H9 (cell line): ENCODE measurements around the gene C6orf120. TPM values are rescaled to one million over a fixed set of nuclear protein-coding genes. Genes with fewer than 3 reads are reported as not detected.

Experiments used
- DNase-seq: peaks from one replicate; pipeline ENCODE4 v3.0.0-alpha.2; 2017
- H2AFZ ChIP-seq: one replicate; pipeline ENCODE4 v1.6.1; 2013; ENCODE audit warnings: mild to moderate bottlenecking, low read length, control low read depth, moderate library complexity
- H2AK5ac ChIP-seq: 2 replicates; pipeline ENCODE4 v1.6.1; 2013; ENCODE audit warnings: low read length, control low read depth, mixed read lengths; ENCODE audit not compliant: insufficient read length
- H2BK120ac ChIP-seq: one replicate; pipeline ENCODE4 v1.6.1; 2013; ENCODE audit warnings: low read depth, mild to moderate bottlenecking, low read length, control low read depth, inconsistent platforms; ENCODE audit not compliant: poor library complexity, severe bottlenecking
- H2BK12ac ChIP-seq: 2 replicates; pipeline ENCODE4 v1.6.1; 2013; ENCODE audit warnings: low read length, control low read depth, mixed read lengths, low read depth; ENCODE audit not compliant: insufficient read length
- H2BK15ac ChIP-seq: 2 replicates; pipeline ENCODE4 v1.6.1; 2013; ENCODE audit warnings: low read depth, low read length, control low read depth
- H2BK20ac ChIP-seq: one replicate; pipeline ENCODE4 v1.6.1; 2013; ENCODE audit warnings: low read depth, mild to moderate bottlenecking, low read length, control low read depth, inconsistent platforms; ENCODE audit not compliant: poor library complexity, severe bottlenecking
- H2BK5ac ChIP-seq: 2 replicates; pipeline ENCODE4 v1.6.1; 2013; ENCODE audit warnings: low read length, control low read depth, mixed read lengths; ENCODE audit not compliant: insufficient read length
- H3K14ac ChIP-seq: 2 replicates; pipeline ENCODE4 v1.6.1; 2013; ENCODE audit warnings: low read length, control low read depth; ENCODE audit not compliant: insufficient read depth
- H3K18ac ChIP-seq: 2 replicates; pipeline ENCODE4 v1.6.1; 2013; ENCODE audit warnings: low read depth, mild to moderate bottlenecking, mixed read lengths, low read length, control low read depth; ENCODE audit not compliant: insufficient read length
- H3K23ac ChIP-seq: 2 replicates; pipeline ENCODE4 v1.6.1; 2013; ENCODE audit warnings: low read length, control low read depth, mixed read lengths, low read depth; ENCODE audit not compliant: insufficient read length
- H3K23me2 ChIP-seq: 2 replicates; pipeline ENCODE4 v1.6.1; 2013; ENCODE audit warnings: low read depth, mild to moderate bottlenecking, mixed read lengths, low read length, control low read depth; ENCODE audit not compliant: insufficient read length, poor library complexity, severe bottlenecking
- H3K27ac ChIP-seq: 2 replicates; pipeline ENCODE4 v1.5.1; 2013; ENCODE audit warnings: low read length, control low read depth, mixed read lengths, low read depth; ENCODE audit not compliant: insufficient read length
- H3K27me3 ChIP-seq: 2 replicates; pipeline ENCODE4 v1.6.1; 2013; ENCODE audit warnings: low read length, control low read depth, inconsistent platforms; ENCODE audit not compliant: insufficient read depth
- H3K4ac ChIP-seq: 2 replicates; pipeline ENCODE4 v1.6.1; 2013; ENCODE audit warnings: low read depth, mild to moderate bottlenecking, control low read depth, inconsistent platforms, low read length, moderate library complexity
- H3K4me1 ChIP-seq: 2 replicates; pipeline ENCODE4 v1.6.1; 2013; ENCODE audit warnings: low read length, control low read depth, inconsistent platforms; ENCODE audit not compliant: insufficient read depth
- H3K4me2 ChIP-seq: 2 replicates; pipeline ENCODE4 v1.6.1; 2013; ENCODE audit warnings: low read length, control low read depth, mixed read lengths; ENCODE audit not compliant: insufficient read length, insufficient read depth
- H3K56ac ChIP-seq: 2 replicates; pipeline ENCODE4 v1.6.1; 2013; ENCODE audit warnings: low read depth, mild to moderate bottlenecking, mixed read lengths, low read length, control low read depth; ENCODE audit not compliant: insufficient read length
- H3K79me1 ChIP-seq: 2 replicates; pipeline ENCODE4 v1.6.1; 2013; ENCODE audit warnings: low read depth, mild to moderate bottlenecking, moderate library complexity, low read length, control low read depth, inconsistent platforms; ENCODE audit not compliant: insufficient read depth, poor library complexity, severe bottlenecking
- H3K79me2 ChIP-seq: 2 replicates; pipeline ENCODE4 v1.6.1; 2013; ENCODE audit warnings: low read length, control low read depth, inconsistent platforms; ENCODE audit not compliant: insufficient read depth
- H3K9ac ChIP-seq: 2 replicates; pipeline ENCODE4 v1.6.1; 2013; ENCODE audit warnings: low read length, control low read depth, mixed read lengths; ENCODE audit not compliant: insufficient read length; ENCODE audit errors: extremely low read depth
- H3K9me3 ChIP-seq: one replicate; pipeline ENCODE4 v1.6.1; 2013; ENCODE audit warnings: low read depth, low read length, inconsistent platforms; ENCODE audit not compliant: control insufficient read depth
- H3T11ph ChIP-seq: one replicate; pipeline ENCODE4 v1.6.1; 2013; ENCODE audit warnings: mild to moderate bottlenecking, low read length, control low read depth, inconsistent platforms
- H4K20me1 ChIP-seq: one replicate; pipeline ENCODE4 v1.6.1; 2013; ENCODE audit not compliant: control insufficient read depth, insufficient read length, insufficient read depth
- H4K5ac ChIP-seq: 2 replicates; pipeline ENCODE4 v1.6.1; 2013; ENCODE audit warnings: low read depth, mild to moderate bottlenecking, mixed read lengths, low read length, control low read depth; ENCODE audit not compliant: insufficient read length
- H4K8ac ChIP-seq: replicated peaks from 2 replicates; pipeline ENCODE4 v1.6.1; 2013; ENCODE audit warnings: low read length, control low read depth, mixed read lengths, low read depth; ENCODE audit not compliant: insufficient read length
- H4K91ac ChIP-seq: 2 replicates; pipeline ENCODE4 v1.6.1; 2013; ENCODE audit warnings: low read depth, mild to moderate bottlenecking, moderate library complexity, mixed read lengths, low read length, control low read depth; ENCODE audit not compliant: insufficient read length
- H3K27ac Mint-ChIP-seq, 3 experiments: 2 replicates in 2 of 3; 3 replicates in 1 of 3; pipeline ENCODE4 v1.8.0; 2020 to 2021; ENCODE audit warnings: mixed read lengths in 3 of 3, mild to moderate bottlenecking in 1 of 3, moderate library complexity in 1 of 3
- H3K27me3 Mint-ChIP-seq: 2 replicates; pipeline ENCODE4 v1.8.0; 2021; ENCODE audit warnings: low read depth, mild to moderate bottlenecking, moderate library complexity, mixed read lengths
- H3K36me3 Mint-ChIP-seq, 3 experiments: 2 replicates in 2 of 3; 3 replicates in 1 of 3; pipeline ENCODE4 v1.8.0; 2020 to 2021; ENCODE audit warnings: low read depth in 3 of 3, mixed read lengths in 3 of 3; ENCODE audit not compliant: insufficient read depth in 1 of 3
- H3K4me1 Mint-ChIP-seq, 2 experiments: 2 replicates each; pipeline ENCODE4 v1.8.0; 2020; ENCODE audit warnings: mixed read lengths in 2 of 2
- H3K4me3 Mint-ChIP-seq, 2 experiments: 2 replicates in 1 of 2; 3 replicates in 1 of 2; pipeline ENCODE4 v1.8.0; 2020 to 2021; ENCODE audit warnings: mild to moderate bottlenecking in 2 of 2, mixed read lengths in 2 of 2, moderate library complexity in 1 of 2
- H3K9me3 Mint-ChIP-seq, 2 experiments: 2 replicates in 1 of 2; 3 replicates in 1 of 2; pipeline ENCODE4 v1.8.0; 2020; ENCODE audit warnings: mild to moderate bottlenecking in 2 of 2, mixed read lengths in 2 of 2, moderate library complexity in 1 of 2
- WGBS: extraction: QIAGEN DNeasy Blood & Tissue Kit; methylation state at CpG from one replicate; pipeline ENCODE4 v1.1.7; 2013; ENCODE audit warnings: missing lambda C conversion rate, low lambda C conversion rate, mixed read lengths; ENCODE audit not compliant: insufficient read length; ENCODE audit errors: extremely low coverage; 5-methylcytosine and 5-hydroxymethylcytosine counted together
- total RNA-seq: library from RNA; stranded (reverse); gene quantifications from 2 replicates; pipeline ENCODE4 v1.2.1, GENCODE V29; 2021
- TF ChIP-seq, protein P1 (sequence below): fragments of 200-600 bp; sonication (generic); conservative IDR thresholded peaks from 3 replicates; pipeline ENCODE4 v1.8.0; 2021; ENCODE audit warnings: antibody characterized with exemption, mild to moderate bottlenecking

Gene C6orf120
- total RNA-seq, 1 experiment from 2014 or later = 23.2 TPM

DNA sequence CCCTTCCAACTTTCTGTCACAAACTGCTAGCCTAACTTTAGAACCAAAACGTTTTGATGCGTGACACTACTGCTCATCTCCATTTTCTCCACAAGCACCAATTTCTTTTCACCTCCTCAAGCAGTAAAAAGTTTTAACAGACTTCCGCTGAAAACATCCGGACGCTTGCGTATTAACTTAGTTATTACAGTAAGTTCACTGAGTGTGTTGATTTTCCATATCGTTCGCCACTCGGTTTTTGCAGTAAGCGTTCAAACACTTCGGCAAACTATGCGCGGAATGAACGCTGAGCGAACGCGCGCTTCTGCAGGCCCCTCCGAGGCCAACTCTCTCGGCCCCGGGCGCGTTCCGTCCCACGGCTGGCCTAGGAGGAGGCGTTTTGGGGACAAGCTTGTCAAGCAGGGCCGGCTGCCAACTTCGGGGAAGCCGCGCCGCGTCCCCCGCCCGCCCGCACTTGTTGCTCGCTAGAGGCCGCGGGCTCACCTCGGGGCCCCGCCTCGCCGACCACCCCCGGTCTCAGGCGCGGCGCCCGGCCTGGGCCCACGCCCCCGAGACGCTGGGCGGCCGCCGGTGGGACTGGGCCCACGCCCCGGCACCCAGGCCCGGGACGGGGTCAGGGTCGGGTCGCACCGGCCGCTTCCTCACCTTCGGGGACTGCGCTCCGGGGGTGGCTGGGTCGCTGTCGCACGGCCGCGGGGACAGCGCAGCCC, 21.4 kb downstream of the C6orf120 start:
- Histone ChIP-seq H3K79me1 (no peaks in the 10 kb centered on the region), H2BK5ac (no peak overlapping the region), H4K8ac (no peak overlapping the region), H4K91ac (no peak overlapping the region), H4K5ac (no peak overlapping the region), H3K4ac (no peak overlapping the region), H3K9me3 (no peaks in the 10 kb centered on the region), H3K23me2 (peaks cover 18% of the 10 kb centered on the region), H3K56ac (no peak overlapping the region), H3K4me2 (peak overlapping the region; percentile 98), H3K23ac (no peak overlapping the region), H2AK5ac (no peak overlapping the region), H3K79me2 (peaks cover 4% of the 10 kb centered on the region; the same call in 1 of the 2 replicates), H3K4me1 (no peaks in the 10 kb centered on the region; the same call in 1 of the 2 replicates), H3K9ac (peak overlapping the region; percentile 73), H2BK20ac (no peak overlapping the region), H3K27ac (no peak overlapping the region), H3K18ac (no peak overlapping the region), H3K14ac (peak overlapping the region; percentile 51), H2AFZ (no peak overlapping the region), H2BK15ac (no peak overlapping the region; the same call in 1 of the 2 replicates), H3K27me3 (no peaks in the 10 kb centered on the region), H2BK12ac (no peak overlapping the region), H3T11ph (no peak overlapping the region), H2BK120ac (no peak overlapping the region), H4K20me1 (no peaks in the 10 kb centered on the region)
- peak; percentile 53 for DNase-seq
- peak overlapping the region in 1 of 3 experiments; percentile 19; a peak in 2 of 7 replicates for H3K27ac Mint-ChIP-seq
- no CpG with 5 or more reads among the region's 70 CpGs for WGBS
- peaks cover 24 to 27% of the 10 kb centered on the region in 2 experiments for H3K4me1 Mint-ChIP-seq
- peaks cover 4% of the 10 kb centered on the region for H3K27me3 Mint-ChIP-seq
- peak overlapping the region; percentile 82 to 91 for H3K4me3 Mint-ChIP-seq
- no peaks in the 10 kb centered on the region; a peak in 2 of 5 replicates for H3K9me3 Mint-ChIP-seq
- TF ChIP-seq, protein P1, sequence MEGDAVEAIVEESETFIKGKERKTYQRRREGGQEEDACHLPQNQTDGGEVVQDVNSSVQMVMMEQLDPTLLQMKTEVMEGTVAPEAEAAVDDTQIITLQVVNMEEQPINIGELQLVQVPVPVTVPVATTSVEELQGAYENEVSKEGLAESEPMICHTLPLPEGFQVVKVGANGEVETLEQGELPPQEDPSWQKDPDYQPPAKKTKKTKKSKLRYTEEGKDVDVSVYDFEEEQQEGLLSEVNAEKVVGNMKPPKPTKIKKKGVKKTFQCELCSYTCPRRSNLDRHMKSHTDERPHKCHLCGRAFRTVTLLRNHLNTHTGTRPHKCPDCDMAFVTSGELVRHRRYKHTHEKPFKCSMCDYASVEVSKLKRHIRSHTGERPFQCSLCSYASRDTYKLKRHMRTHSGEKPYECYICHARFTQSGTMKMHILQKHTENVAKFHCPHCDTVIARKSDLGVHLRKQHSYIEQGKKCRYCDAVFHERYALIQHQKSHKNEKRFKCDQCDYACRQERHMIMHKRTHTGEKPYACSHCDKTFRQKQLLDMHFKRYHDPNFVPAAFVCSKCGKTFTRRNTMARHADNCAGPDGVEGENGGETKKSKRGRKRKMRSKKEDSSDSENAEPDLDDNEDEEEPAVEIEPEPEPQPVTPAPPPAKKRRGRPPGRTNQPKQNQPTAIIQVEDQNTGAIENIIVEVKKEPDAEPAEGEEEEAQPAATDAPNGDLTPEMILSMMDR = no peak
- H3K36me3 Mint-ChIP-seq = peaks cover 0 to 20% (median 11%) of the 10 kb centered on the region in 3 experiments; a peak in 4 of 7 replicates
